Mesendoderm (in vitro differentiated cells): Measurements from ENCODE around the gene MYH7.

Source experiments
- DNase-seq: peaks from one replicate; pipeline ENCODE4 v3.0.0; 2013
- H2AK5ac ChIP-seq: 2 replicates; pipeline ENCODE4 v1.6.1; 2013; ENCODE audit warnings: low read length, inconsistent platforms
- H2BK120ac ChIP-seq: 2 replicates; pipeline ENCODE4 v1.6.1; 2013; ENCODE audit warnings: low read depth, mild to moderate bottlenecking, low read length, moderate library complexity, mixed read lengths
- H2BK15ac ChIP-seq: replicated peaks from 2 replicates; pipeline ENCODE4 v1.6.1; 2013; ENCODE audit warnings: low read depth, mild to moderate bottlenecking, moderate library complexity
- H2BK5ac ChIP-seq: 2 replicates; pipeline ENCODE4 v1.6.1; 2013; ENCODE audit warnings: low read length, inconsistent platforms
- H3K18ac ChIP-seq: 2 replicates; pipeline ENCODE4 v1.6.1; 2013; ENCODE audit warnings: mild to moderate bottlenecking, low read length, mixed read lengths
- H3K23ac ChIP-seq: one replicate; pipeline ENCODE4 v1.6.1; 2013; ENCODE audit warnings: low read length
- H3K27ac ChIP-seq: 2 replicates; pipeline ENCODE4 v1.5.1; 2013; ENCODE audit warnings: low read depth, mild to moderate bottlenecking, inconsistent platforms, low read length, moderate library complexity
- H3K27me3 ChIP-seq: 2 replicates; pipeline ENCODE4 v1.6.1; 2013; ENCODE audit warnings: low read length, control low read depth, mild to moderate bottlenecking, inconsistent platforms; ENCODE audit not compliant: insufficient read depth, poor library complexity
- H3K36me3 ChIP-seq: 2 replicates; pipeline ENCODE4 v1.6.1; 2013; ENCODE audit warnings: low read length, inconsistent platforms; ENCODE audit not compliant: control insufficient read depth, insufficient read depth
- H3K4ac ChIP-seq: one replicate; pipeline ENCODE4 v1.6.1; 2013; ENCODE audit warnings: low read depth, mild to moderate bottlenecking, low read length, moderate library complexity
- H3K4me1 ChIP-seq: 2 replicates; pipeline ENCODE4 v1.6.1; 2013; ENCODE audit warnings: low read depth, low read length, inconsistent platforms; ENCODE audit not compliant: control insufficient read depth
- H3K4me2 ChIP-seq: 2 replicates; pipeline ENCODE4 v1.6.1; 2013; ENCODE audit warnings: low read length
- H3K4me3 ChIP-seq: 2 replicates; pipeline ENCODE4 v1.5.1; 2013; ENCODE audit warnings: mild to moderate bottlenecking, low read length
- H3K56ac ChIP-seq: one replicate; pipeline ENCODE4 v1.6.1; 2013; ENCODE audit warnings: low read length
- H3K79me1 ChIP-seq: 2 replicates; pipeline ENCODE4 v1.6.1; 2013; ENCODE audit warnings: low read length, inconsistent platforms
- H3K79me2 ChIP-seq: 2 replicates; pipeline ENCODE4 v1.6.1; 2013; ENCODE audit warnings: mild to moderate bottlenecking, low read length; ENCODE audit not compliant: control insufficient read depth, insufficient read depth
- H3K9ac ChIP-seq: 2 replicates; pipeline ENCODE4 v1.6.1; 2013; ENCODE audit warnings: low read length, inconsistent platforms
- H4K5ac ChIP-seq: one replicate; pipeline ENCODE4 v1.6.1; 2013; ENCODE audit warnings: low read length
- H4K8ac ChIP-seq: one replicate; pipeline ENCODE4 v1.6.1; 2013; ENCODE audit warnings: low read depth, mild to moderate bottlenecking, control low read depth, low read length, moderate library complexity
- WGBS: extraction: QIAGEN DNeasy Blood & Tissue Kit; methylation state at CpG from one replicate; pipeline ENCODE4 v1.1.7; 2013; ENCODE audit warnings: low lambda C conversion rate, missing lambda C conversion rate; ENCODE audit not compliant: insufficient coverage; ENCODE audit errors: extremely low coverage; 5-methylcytosine and 5-hydroxymethylcytosine counted together

Gene MYH7

GRCh38 chr14:23441076-23441475 lies 5.6 kb upstream of the MYH7 start:
- no peak overlapping the region for H2BK120ac ChIP-seq
- H3K18ac ChIP-seq: no peak overlapping the region
- H3K56ac ChIP-seq: no peak overlapping the region
- no peak overlapping the region for H4K8ac ChIP-seq
- no peak overlapping the region for H3K9ac ChIP-seq
- H3K79me1 ChIP-seq: no peaks in the 10 kb centered on the region
- no peak overlapping the region for H2BK5ac ChIP-seq
- no peak overlapping the region for H3K4ac ChIP-seq
- no peaks in the 10 kb centered on the region for H3K36me3 ChIP-seq
- no peak overlapping the region for H3K4me2 ChIP-seq
- no peak overlapping the region for H3K27ac ChIP-seq
- no CpG with 5 or more reads among the region's 1 CpG for WGBS
- H3K4me1 ChIP-seq: no peaks in the 10 kb centered on the region
- H3K27me3 ChIP-seq: no peaks in the 10 kb centered on the region
- no peak overlapping the region for H3K23ac ChIP-seq
- H3K79me2 ChIP-seq: no peaks in the 10 kb centered on the region
- H4K5ac ChIP-seq: no peak overlapping the region
- no peak overlapping the region for H3K4me3 ChIP-seq
- H2AK5ac ChIP-seq: no peak overlapping the region
- H2BK15ac ChIP-seq: no peak overlapping the region
- DNase-seq: no peak

DNA sequence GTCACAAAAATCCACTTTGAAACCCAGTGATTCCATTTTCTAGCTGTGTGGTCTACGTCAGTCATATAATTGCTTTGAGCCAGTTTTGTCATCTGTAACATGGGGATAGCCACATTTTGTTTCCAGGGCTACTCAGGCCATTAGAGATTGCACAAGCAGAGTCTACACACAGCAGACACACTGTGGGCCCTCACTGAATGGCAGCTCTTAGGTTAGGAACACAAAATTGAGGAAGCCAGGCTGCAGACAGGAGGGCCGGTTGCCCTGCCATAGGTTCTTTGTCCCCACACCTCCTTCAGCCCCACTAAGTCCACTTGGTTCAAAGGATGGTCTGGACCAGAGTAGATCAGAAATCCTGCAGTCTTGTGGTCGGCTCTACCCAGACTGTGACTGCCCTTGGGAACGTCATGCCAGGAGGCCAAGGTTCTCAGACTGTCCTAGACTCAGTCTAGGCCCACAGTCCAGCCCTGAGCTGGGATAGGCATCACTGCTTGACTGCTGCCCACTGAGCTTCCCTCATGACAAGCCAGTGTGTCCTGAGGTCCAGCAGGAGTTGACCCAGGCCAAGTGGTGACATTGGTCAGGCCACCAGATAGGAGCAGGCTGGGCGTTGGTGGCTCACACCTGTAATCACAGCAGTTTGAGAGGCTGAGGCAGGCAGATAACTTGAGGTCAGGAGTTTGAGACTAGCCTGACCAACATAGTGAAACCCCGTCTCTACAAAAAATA lies 3.8 kb upstream of the MYH7 start:
- no peaks in the 10 kb centered on the region for H3K79me2 ChIP-seq

GRCh38 chr14:23438101-23438971 lies 2.9 kb upstream of the MYH7 start:
- H3K27ac ChIP-seq: no peak overlapping the region

More for the DNA sequence above, 3.8 kb upstream of the MYH7 start:
- Histone ChIP-seq H2BK15ac (no peak overlapping the region), H3K4ac (no peak overlapping the region), H2BK5ac (no peak overlapping the region), H4K8ac (no peak overlapping the region), H3K23ac (no peak overlapping the region), H3K36me3 (no peaks in the 10 kb centered on the region), H4K5ac (no peak overlapping the region), H2BK120ac (no peak overlapping the region), H3K4me2 (no peak overlapping the region), H3K27ac (no peak overlapping the region), H3K9ac (no peak overlapping the region), H3K4me1 (no peaks in the 10 kb centered on the region), H3K4me3 (no peak overlapping the region), H3K27me3 (no peaks in the 10 kb centered on the region), H3K18ac (no peak overlapping the region), H3K56ac (no peak overlapping the region), H3K79me1 (no peaks in the 10 kb centered on the region), H2AK5ac (no peak overlapping the region)
- DNase-seq: no peak
- WGBS: no CpG with 5 or more reads among the region's 6 CpGs

GRCh38 chr14:23437133-23438100 lies 2.0 kb upstream of the MYH7 start:
- H3K79me2 ChIP-seq: no peaks in the 10 kb centered on the region
- H2BK120ac ChIP-seq: no peak overlapping the region
- no peaks in the 10 kb centered on the region for H3K79me1 ChIP-seq
- no peak overlapping the region for H2BK5ac ChIP-seq
- H3K9ac ChIP-seq: no peak overlapping the region
- H2AK5ac ChIP-seq: no peak overlapping the region
- H3K27ac ChIP-seq: no peak overlapping the region
- no peaks in the 10 kb centered on the region for H3K27me3 ChIP-seq
- H3K36me3 ChIP-seq: no peaks in the 10 kb centered on the region
- H3K4me3 ChIP-seq: no peak overlapping the region
- no peak overlapping the region for H3K56ac ChIP-seq
- no CpG with 5 or more reads among the region's 8 CpGs for WGBS
- no peak overlapping the region for H3K4me2 ChIP-seq
- no peak overlapping the region for H3K4ac ChIP-seq
- no peak overlapping the region for H2BK15ac ChIP-seq
- H4K8ac ChIP-seq: no peak overlapping the region
- H3K4me1 ChIP-seq: no peaks in the 10 kb centered on the region
- DNase-seq: no peak
- no peak overlapping the region for H4K5ac ChIP-seq
- no peak overlapping the region for H3K18ac ChIP-seq
- no peak overlapping the region for H3K23ac ChIP-seq

More at GRCh38 chr14:23438101-23438971, 2.9 kb upstream of the MYH7 start:
- no peaks in the 10 kb centered on the region for H3K4me1 ChIP-seq
- H2BK15ac ChIP-seq: no peak overlapping the region
- no peak overlapping the region for H2BK120ac ChIP-seq
- H2BK5ac ChIP-seq: no peak overlapping the region
- no peak overlapping the region for H3K4me2 ChIP-seq
- no peak overlapping the region for H4K5ac ChIP-seq
- no peak overlapping the region for H3K18ac ChIP-seq
- H3K56ac ChIP-seq: no peak overlapping the region
- no peaks in the 10 kb centered on the region for H3K79me1 ChIP-seq
- no peak overlapping the region for H2AK5ac ChIP-seq
- H4K8ac ChIP-seq: no peak overlapping the region
- no peak overlapping the region for H3K23ac ChIP-seq
- H3K36me3 ChIP-seq: no peaks in the 10 kb centered on the region
- no peak overlapping the region for H3K4ac ChIP-seq
- H3K27me3 ChIP-seq: no peaks in the 10 kb centered on the region
- no peak overlapping the region for H3K4me3 ChIP-seq
- no peaks in the 10 kb centered on the region for H3K79me2 ChIP-seq
- H3K9ac ChIP-seq: no peak overlapping the region
- no CpG with 5 or more reads among the region's 15 CpGs for WGBS
- no peak for DNase-seq

DNA sequence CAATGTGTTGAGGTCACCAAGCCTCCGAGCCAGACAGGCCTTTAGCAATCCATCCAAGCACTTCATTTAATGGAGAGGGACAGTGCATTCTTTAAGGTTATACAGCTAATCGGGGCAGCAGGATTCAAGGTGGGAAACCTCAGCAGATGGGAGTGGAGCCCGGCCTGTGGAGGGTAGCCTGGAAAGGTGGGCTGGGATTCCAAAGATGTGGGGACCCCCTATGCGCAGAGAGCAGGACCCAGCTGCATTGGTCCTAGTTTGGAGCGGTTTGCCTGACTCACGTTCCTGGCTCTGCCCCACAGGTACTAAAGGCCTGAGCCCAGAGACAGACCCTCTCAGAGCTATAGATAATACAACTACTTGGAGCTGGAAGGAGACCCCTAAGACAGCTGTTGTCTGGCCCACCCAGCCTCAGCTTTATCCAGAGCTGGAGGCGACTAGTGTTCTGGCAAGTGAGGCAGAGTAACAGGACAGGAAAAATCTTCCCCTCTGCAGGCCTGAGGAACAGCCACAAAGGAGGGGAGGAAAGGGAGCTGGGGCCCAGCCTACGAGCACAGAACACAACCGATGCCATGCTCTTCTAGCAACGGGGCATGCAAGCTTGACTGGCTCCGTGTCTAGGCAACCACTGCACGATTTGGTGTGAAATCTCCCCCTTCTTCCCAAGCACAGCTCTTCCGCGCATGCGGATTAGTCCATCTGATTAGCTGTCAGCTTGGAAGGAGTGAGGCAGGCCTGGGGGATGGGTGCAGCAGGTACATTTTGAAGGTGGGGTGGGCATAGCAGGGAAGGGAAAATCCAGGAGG lies 1.1 kb upstream of the MYH7 start:
- Histone ChIP-seq H4K5ac (no peak overlapping the region), H3K4me3 (no peak overlapping the region)
- peak; percentile 19 for DNase-seq

More for the DNA sequence above, 1.1 kb upstream of the MYH7 start:
- H3K4me1 ChIP-seq: no peaks in the 10 kb centered on the region
- no peak overlapping the region for H3K18ac ChIP-seq
- no peak overlapping the region for H2BK120ac ChIP-seq
- H3K4ac ChIP-seq: no peak overlapping the region
- no peak overlapping the region for H2BK15ac ChIP-seq
- H3K23ac ChIP-seq: no peak overlapping the region
- H3K9ac ChIP-seq: no peak overlapping the region
- H3K27ac ChIP-seq: no peak overlapping the region
- no peaks in the 10 kb centered on the region for H3K27me3 ChIP-seq
- H3K4me2 ChIP-seq: no peak overlapping the region
- H3K56ac ChIP-seq: no peak overlapping the region
- no peaks in the 10 kb centered on the region for H3K79me1 ChIP-seq
- no peaks in the 10 kb centered on the region for H3K79me2 ChIP-seq
- WGBS: no CpG with 5 or more reads among the region's 15 CpGs
- H2BK5ac ChIP-seq: no peak overlapping the region
- no peak overlapping the region for H4K8ac ChIP-seq
- no peak overlapping the region for H2AK5ac ChIP-seq
- H3K36me3 ChIP-seq: no peaks in the 10 kb centered on the region
